HS-27A (cell line): Measurements from ENCODE around the gene CLPTM1L.
"Not testable (repeated sequence)": the region's sequence is repeated elsewhere in the genome, so short reads cannot be mapped to it uniquely, and the experiment has no call there.

Source experiments
- DNase-seq: peaks from one replicate; pipeline ENCODE4 v3.0.0-alpha.2; 2012; ENCODE audit warnings: low read depth, missing footprints

CLPTM1L gene

DNA sequence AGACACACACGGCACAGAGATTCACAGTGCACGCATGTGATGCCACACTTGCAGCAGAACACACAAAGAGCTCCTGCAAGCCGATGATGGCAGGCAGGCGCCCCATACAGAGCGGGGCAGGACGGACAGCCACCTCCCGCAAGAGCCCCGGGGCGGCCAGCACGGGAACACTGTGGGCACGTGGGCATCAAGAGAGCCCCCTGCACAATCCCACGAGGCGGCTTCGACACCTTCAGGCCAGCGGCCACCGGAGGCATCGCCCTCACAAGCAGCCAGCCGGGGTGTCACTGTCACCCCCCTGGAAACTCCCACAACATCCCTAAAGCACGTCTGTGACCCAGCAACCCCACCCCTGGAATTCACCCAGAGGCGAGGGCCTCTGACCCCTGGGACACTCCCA is 68.0 kb downstream of the CLPTM1L start:
- no peak for DNase-seq

- not testable (repeated sequence) for DNase-seq
These were observed 69.2 kb downstream of the CLPTM1L start for GRCh38 chr5:1275397-1276391.

- DNase-seq = no peak
These were observed 70.4 kb downstream of the CLPTM1L start for GRCh38 chr5:1274471-1274870.

DNA sequence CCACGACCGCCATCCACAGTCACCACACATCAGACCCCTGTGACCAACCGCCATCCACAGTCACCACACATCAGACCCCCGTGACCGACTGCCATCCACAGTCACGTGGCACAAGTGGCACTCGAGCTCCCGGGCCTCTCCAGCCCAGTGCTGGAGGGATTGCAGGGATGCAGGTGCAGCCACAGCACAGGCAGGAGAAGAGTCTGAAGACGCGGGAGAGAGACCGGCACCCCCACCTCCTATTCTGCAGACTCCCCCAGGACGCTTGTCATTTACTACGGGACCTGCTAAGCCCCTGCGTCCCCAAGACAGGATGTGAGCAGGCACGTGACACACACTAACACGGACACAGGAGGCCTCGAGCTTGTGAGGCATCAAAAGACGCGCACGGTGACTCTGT is 71.2 kb downstream of the CLPTM1L start:
- no peak for DNase-seq

- DNase-seq = no peak
These were observed 72.7 kb downstream of the CLPTM1L start for GRCh38 chr5:1272201-1272600.

DNA sequence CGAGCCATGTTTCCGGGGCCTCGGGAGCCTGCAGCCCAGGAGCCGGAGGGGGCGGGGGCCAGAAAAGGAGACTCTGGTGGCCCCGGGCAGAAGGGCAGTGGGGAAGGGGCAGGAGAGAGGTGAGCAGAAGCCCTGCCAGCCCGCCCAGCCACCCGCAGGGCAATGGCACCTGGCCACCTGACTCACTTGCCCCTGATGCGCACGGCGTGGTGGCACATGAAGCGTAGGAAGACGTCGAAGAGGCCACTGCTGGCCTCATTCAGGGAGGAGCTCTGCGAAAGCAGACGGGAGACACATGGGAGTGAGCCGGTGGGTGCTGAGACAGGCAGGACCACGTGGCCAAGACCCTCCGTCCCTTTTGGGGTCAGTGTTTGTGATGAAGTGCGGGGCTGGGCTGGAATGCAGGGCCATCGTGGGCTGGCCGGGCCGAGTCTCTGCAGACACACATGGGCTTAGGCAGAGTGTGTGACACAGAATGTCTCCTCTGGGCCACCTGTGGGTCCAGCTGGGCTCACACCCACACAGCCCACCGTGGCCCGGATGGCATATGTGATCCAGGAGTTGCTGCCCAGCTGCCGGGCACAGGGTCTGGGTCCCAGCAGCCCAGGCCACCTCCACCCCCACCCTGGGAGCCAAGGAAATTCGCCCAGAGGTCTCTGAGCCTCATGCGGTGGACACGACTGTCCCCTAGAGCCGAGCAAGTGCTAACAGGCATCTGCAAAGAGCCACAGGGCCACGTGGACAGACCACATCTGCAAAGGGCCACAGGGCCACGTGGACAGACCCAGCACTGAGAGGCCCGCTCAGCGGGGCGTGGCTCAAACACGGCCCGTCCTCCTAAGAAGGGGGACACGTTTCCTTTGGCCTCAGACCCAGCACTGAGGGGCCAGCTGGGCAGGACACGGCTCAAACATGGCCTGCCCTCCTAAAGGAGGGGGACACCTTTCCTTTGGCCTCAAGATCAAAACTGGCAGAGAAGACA is 73.7 kb downstream of the CLPTM1L start:
- DNase-seq = no peak

GRCh38 chr5:1270426-1270825 is 74.5 kb downstream of the CLPTM1L start:
- no peak for DNase-seq

GRCh38 chr5:1268666-1269065 is 76.2 kb downstream of the CLPTM1L start:
- no peak for DNase-seq

DNA sequence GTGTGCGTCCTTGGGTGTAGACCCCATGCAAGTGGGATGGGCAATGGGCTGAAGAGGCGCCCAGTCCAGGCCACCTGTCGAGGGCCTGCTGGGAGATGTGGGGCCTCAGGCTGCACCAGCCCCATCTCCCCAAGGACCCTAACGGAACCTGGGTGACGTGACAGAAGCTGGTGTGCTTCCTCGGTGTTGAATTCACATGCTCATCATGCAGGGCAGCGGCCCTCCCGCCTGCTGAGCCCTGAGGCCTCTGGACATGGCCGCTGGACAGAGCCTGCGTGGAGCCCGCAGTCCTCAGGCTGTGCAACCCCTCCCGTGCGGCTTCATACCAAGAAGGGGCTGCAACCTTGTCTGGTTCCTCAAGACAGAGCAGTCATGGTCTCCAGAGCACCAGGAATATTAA is 76.8 kb downstream of the CLPTM1L start:
- DNase-seq = no peak
